HepG2 (cell line): ENCODE measurements around the gene MOGAT3. TPM values are rescaled to one million over a fixed set of nuclear protein-coding genes. Genes with fewer than 3 reads are reported as not detected.
A peak's percentile ranks its signal among the peaks of the same experiment; 100 is the strongest.

Experiments used
- ATAC-seq: fragments of 200-7000 bp; cut with Tn5 transposase; 3 replicates; pipeline ENCODE4 v1.9.1; 2020; ENCODE audit warnings: mild to moderate bottlenecking, moderate library complexity
- BruUV-seq: library from RNA; stranded (reverse); fragments of 400-500 nt; replicated peaks from 2 replicates; lab custom pipeline; 2021; lab: Mats Ljungman, UMichigan
- CTCF ChIA-PET: fragments of 300-600 bp; formaldehyde crosslinking; extraction: SDS; loops from one replicate; lab custom pipeline; 2021; ENCODE audit warnings: low total read pairs, inconsistent platforms, low intra/inter-chr PET ratio; lab: Yijun Ruan, JAX
- POLR2A ChIA-PET: fragments of 350-600 bp; sonication (Branson Sonifier 250); formaldehyde crosslinking; loops from one replicate; lab custom pipeline; 2020; ENCODE audit warnings: antibody characterized with exemption, inconsistent platforms; lab: Yijun Ruan, JAX
- DNase-seq: peaks from one replicate; pipeline ENCODE4 v3.0.0-alpha.2; 2015; ENCODE audit warnings: low spot score
- FAIRE-seq: peaks from 3 replicates; lab custom pipeline; 2011; peaks lifted over from hg19 to GRCh38; lab: Jason Lieb, UNC
- H2AFZ ChIP-seq: one replicate; pipeline ENCODE4 v1.6.1; 2011; ENCODE audit warnings: low read length, inconsistent platforms
- H3K27ac ChIP-seq: fragments of 300-600 bp; 3 replicates; pipeline ENCODE4 v1.8.0; 2011; ENCODE audit warnings: mixed run types, mild to moderate bottlenecking, mixed read lengths, low read length, inconsistent platforms; ENCODE audit not compliant: insufficient read depth; ENCODE audit errors: extremely low read length
- H3K27me3 ChIP-seq, 2 experiments: fragments of 200-600 bp in 1 of 2; 2 replicates in 1 of 2; 3 replicates in 1 of 2; pipeline versions ENCODE4 v1.6.0 to v1.8.0; 2011; ENCODE audit warnings: low read length in 2 of 2, mild to moderate bottlenecking in 2 of 2, moderate library complexity in 2 of 2, inconsistent platforms in 1 of 2; ENCODE audit not compliant: insufficient read depth in 2 of 2, control insufficient read depth in 1 of 2
- H3K36me3 ChIP-seq, 2 experiments: fragments of 200-600 bp in 1 of 2; replicated peaks in 1 of 2; 2 replicates in 1 of 2; 3 replicates in 1 of 2; pipeline versions ENCODE4 v1.5.1 to v1.8.0; 2011; ENCODE audit warnings: low read length in 2 of 2, inconsistent platforms in 1 of 2; ENCODE audit not compliant: insufficient read depth in 2 of 2, control insufficient read depth in 1 of 2
- H3K4me1 ChIP-seq: 2 replicates; pipeline ENCODE4 v1.5.1; 2012; ENCODE audit warnings: low read length, inconsistent platforms; ENCODE audit not compliant: insufficient read depth
- H3K4me2 ChIP-seq: 2 replicates; pipeline ENCODE4 v1.6.0; 2011; ENCODE audit warnings: low read depth, low read length, inconsistent platforms
- H3K4me3 ChIP-seq, 3 experiments: fragments of 200-600 bp in 1 of 3; sonication (generic), shearing (Covaris generic) in 1 of 3; replicated peaks in 1 of 3; 2 replicates each; pipeline ENCODE4 v1.5.1; 2011 to 2016; ENCODE audit warnings: low read length in 3 of 3, inconsistent platforms in 2 of 3, low read depth in 2 of 3, mild to moderate bottlenecking in 2 of 3, control low read depth in 1 of 3, mixed read lengths in 1 of 3; ENCODE audit not compliant: insufficient read depth in 1 of 3
- H3K79me2 ChIP-seq: one replicate; pipeline ENCODE4 v1.6.1; 2011; ENCODE audit warnings: low read length, inconsistent platforms; ENCODE audit not compliant: insufficient read depth
- H3K9ac ChIP-seq: 2 replicates; pipeline ENCODE4 v1.6.0; 2011; ENCODE audit warnings: mild to moderate bottlenecking, low read depth, low read length, inconsistent platforms; ENCODE audit not compliant: insufficient read depth
- H3K9me3 ChIP-seq: 2 replicates; pipeline ENCODE4 v1.5.1; 2012; ENCODE audit warnings: mild to moderate bottlenecking, low read length
- H4K20me1 ChIP-seq: 2 replicates; pipeline ENCODE4 v1.6.0; 2011; ENCODE audit warnings: inconsistent platforms, mild to moderate bottlenecking, low read length, moderate library complexity; ENCODE audit not compliant: insufficient read depth
- DNMT3B ChIP-seq: conservative IDR thresholded peaks from 2 replicates; pipeline ENCODE4 v1.6.1; 2016; ENCODE audit warnings: missing biosample characterization, control low read depth
- FOXK1 ChIP-seq: sonication (generic); formaldehyde crosslinking; IDR thresholded peaks from 2 replicates; pipeline ENCODE4 v1.4.0; 2020; ENCODE audit warnings: low read depth, missing genetic modification reagents, borderline replicate concordance
- RFX3 ChIP-seq: IDR thresholded peaks from 2 replicates; pipeline ENCODE4 v1.6.1; 2016; ENCODE audit warnings: missing biosample characterization, missing genetic modification reagents
- TRIM24 ChIP-seq: sonication (generic); formaldehyde crosslinking; IDR thresholded peaks from 2 replicates; pipeline ENCODE4 v1.8.0; 2022; ENCODE audit warnings: mild to moderate bottlenecking, missing genetic modification reagents
- ZNF550 ChIP-seq: sonication (generic); formaldehyde crosslinking; IDR thresholded peaks from 2 replicates; pipeline ENCODE4 v1.4.0; 2020; ENCODE audit warnings: mild to moderate bottlenecking, missing genetic modification reagents, borderline replicate concordance
- ZNF652 ChIP-seq: IDR thresholded peaks from 2 replicates; pipeline ENCODE4 v1.6.1; 2016; ENCODE audit warnings: low read depth, borderline replicate concordance
- ZNF660 ChIP-seq: sonication (generic); formaldehyde crosslinking; IDR thresholded peaks from 2 replicates; pipeline ENCODE4 v1.5.1; 2020; ENCODE audit warnings: mild to moderate bottlenecking, low read depth, missing genetic modification reagents, borderline replicate concordance
- ZNF737 ChIP-seq: sonication (generic); formaldehyde crosslinking; IDR thresholded peaks from 2 replicates; pipeline ENCODE4 v1.5.0; 2020; ENCODE audit warnings: missing genetic modification reagents, mild to moderate bottlenecking, borderline replicate concordance
- WGBS: methylation state at CpG from one replicate; pipeline ENCODE4 v1.1.6; 2017; ENCODE audit warnings: low lambda C conversion rate; 5-methylcytosine and 5-hydroxymethylcytosine counted together
- in situ Hi-C: cut with HindIII; loops from 2 replicates; pipeline ENCODE4 v1.10.0; 2017; ENCODE audit warnings: low pct_unique_long_range_greater_than_20kb; ENCODE audit not compliant: extremely low pct_ligation_motif_present
- intact Hi-C: fragments of 100-400 bp; cut with micrococcal nuclease; formaldehyde crosslinking; loops from one replicate; pipeline ENCODE4 v1.10.0; 2022; ENCODE audit not compliant: unreplicated experiment
- polyA plus RNA-seq, 8 experiments: library from polyadenylated mRNA; depleted of rRNA in 3 of 8; stranded (reverse) in 7 of 8; unstranded in 1 of 8; fragments of >200 nt; fragmentation: Illumina TruSeq in 4 of 8; extraction: Trizol in 4 of 8; gene quantifications; 2 replicates each; pipeline versions ENCODE4 v1.2.1 to v1.2.3, GENCODE V29; 2011 to 2016; ENCODE audit warnings: low read depth in 4 of 8, missing spikeins in 1 of 8, mixed read lengths in 1 of 8; ENCODE audit not compliant: insufficient read depth in 1 of 8
- total RNA-seq, 5 experiments: library from RNA; depleted of rRNA; stranded (reverse); fragments of >200 nt; fragmentation: Illumina TruSeq; extraction: Trizol; gene quantifications; 2 replicates each; pipeline ENCODE4 v1.2.3, GENCODE V29; 2016; ENCODE audit warnings: low read depth in 1 of 5
- TF ChIP-seq, protein P1 (sequence below): sonication (generic); formaldehyde crosslinking; IDR thresholded peaks from 2 replicates; pipeline ENCODE4 v1.4.0; 2020; ENCODE audit warnings: missing genetic modification reagents
- TF ChIP-seq, protein P2 (sequence below), 2 experiments: sonication (generic) in 1 of 2; formaldehyde crosslinking in 1 of 2; IDR thresholded peaks; 2 replicates each; pipeline versions ENCODE4 v1.5.1 to v1.6.1; 2011 to 2020; ENCODE audit warnings: borderline replicate concordance in 1 of 2, low read depth in 1 of 2, low read length in 1 of 2, mild to moderate bottlenecking in 1 of 2, missing genetic modification reagents in 1 of 2, moderate library complexity in 1 of 2
- TF ChIP-seq, protein P3 (sequence below): sonication (generic); formaldehyde crosslinking; IDR thresholded peaks from 2 replicates; pipeline ENCODE4 v1.5.1; 2020; ENCODE audit warnings: mild to moderate bottlenecking, missing genetic modification reagents, moderate library complexity
- TF ChIP-seq, protein P4 (sequence below): sonication (generic); formaldehyde crosslinking; IDR thresholded peaks from 2 replicates; pipeline ENCODE4 v1.4.0; 2020; ENCODE audit warnings: missing genetic modification reagents, borderline replicate concordance

Gene MOGAT3
- total and polyA plus RNA-seq, 2 of the 13 experiments (the other 11 are each of a cell fraction or from before 2014, with no cell fraction given), result 22.5 to 30.5 TPM

DNA sequence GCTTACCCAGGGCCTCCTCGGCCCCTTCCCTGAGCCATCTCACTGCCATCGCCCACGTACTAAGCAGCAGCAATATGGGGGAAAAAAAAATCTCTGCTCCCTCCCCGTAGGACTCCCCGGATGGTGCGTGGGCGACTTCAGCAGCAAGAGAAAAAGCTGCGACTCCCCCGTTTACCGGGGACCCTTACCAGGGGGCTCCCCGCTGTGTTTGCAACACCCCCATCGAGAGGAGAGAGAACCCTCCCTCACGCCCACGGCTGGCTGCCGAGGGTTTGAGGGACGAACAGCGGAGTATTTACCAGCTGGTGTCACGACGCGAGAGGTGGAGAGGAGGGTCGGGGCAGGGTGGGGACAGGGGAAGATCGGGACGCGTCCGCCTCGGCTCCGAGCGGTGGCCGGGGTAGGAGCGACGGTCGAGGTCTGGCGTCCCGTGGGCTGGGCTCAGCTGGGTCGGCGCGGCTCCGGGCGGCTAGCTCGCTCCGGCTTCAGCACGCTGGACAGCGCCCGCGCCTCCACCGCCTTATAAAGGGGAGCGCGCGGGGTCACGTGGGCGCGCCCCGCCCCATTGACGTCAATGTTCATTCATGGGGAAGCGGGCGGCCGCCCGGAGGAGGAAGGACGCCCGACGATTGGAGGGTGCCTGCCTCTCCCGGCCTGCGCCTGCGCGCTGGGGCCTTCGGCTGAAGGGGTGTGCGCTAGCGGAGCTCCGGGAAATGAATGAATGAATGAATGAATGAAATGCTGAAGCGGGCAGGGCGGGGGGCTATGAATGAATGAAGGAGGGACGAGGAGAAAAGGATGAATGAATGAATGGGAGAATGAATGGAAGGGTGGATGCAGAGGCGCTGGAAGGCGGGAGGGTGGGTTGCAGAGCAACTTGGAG lies 35.5 kb downstream of the MOGAT3 start, which contains the start of gene VGF:
Gene VGF (minus strand): TSS at position 495 of the 883 bp plus-strand sequence. CDS start 726 bp downstream, outside the sequence.
- no peaks in the 10 kb centered on the region for H3K79me2 ChIP-seq
- no peak for FAIRE-seq
- H3K36me3 ChIP-seq, result no peaks in the 10 kb centered on the region
- intact Hi-C loops, result no loop called here
- no peak within 1 kb of the TSS for H3K27ac ChIP-seq
- peak within 1 kb of the TSS in 1 of 3 experiments; percentile 64; a peak in 2 of 6 replicates for H3K4me3 ChIP-seq
- no TSS peak for BruUV-seq
- H2AFZ ChIP-seq, result no peak within 1 kb of the TSS
- H3K9me3 ChIP-seq, result no peaks in the 10 kb centered on the region
- H4K20me1 ChIP-seq, result peaks cover 9% of the 10 kb centered on the region; the same call in 1 of the 2 replicates
- WGBS, result 8% methylated on average over 29 of the region's 74 CpGs
- in situ Hi-C loops, result no loop called here
- H3K27me3 ChIP-seq, result peaks cover 3 to 50% of the 10 kb centered on the region in 2 experiments; a peak in 4 of 5 replicates
- H3K4me1 ChIP-seq, result peaks cover 50% of the 10 kb centered on the region
- ChIA-PET CTCF (no interaction called here), POLR2A (interaction anchor here (0.7 to 1.4 kb wide), 10 partner anchors 9 to 69 kb away, joined by 3 to 6 read pairs (median 3); partner anchors contain the start of gene PLOD3)
- ATAC-seq, result peak; percentile 74
- peak within 1 kb of the TSS; percentile 73 for H3K4me2 ChIP-seq
- H3K9ac ChIP-seq, result no peak within 1 kb of the TSS
- DNase-seq, result peak; percentile 85
- TF ChIP-seq, protein P1, sequence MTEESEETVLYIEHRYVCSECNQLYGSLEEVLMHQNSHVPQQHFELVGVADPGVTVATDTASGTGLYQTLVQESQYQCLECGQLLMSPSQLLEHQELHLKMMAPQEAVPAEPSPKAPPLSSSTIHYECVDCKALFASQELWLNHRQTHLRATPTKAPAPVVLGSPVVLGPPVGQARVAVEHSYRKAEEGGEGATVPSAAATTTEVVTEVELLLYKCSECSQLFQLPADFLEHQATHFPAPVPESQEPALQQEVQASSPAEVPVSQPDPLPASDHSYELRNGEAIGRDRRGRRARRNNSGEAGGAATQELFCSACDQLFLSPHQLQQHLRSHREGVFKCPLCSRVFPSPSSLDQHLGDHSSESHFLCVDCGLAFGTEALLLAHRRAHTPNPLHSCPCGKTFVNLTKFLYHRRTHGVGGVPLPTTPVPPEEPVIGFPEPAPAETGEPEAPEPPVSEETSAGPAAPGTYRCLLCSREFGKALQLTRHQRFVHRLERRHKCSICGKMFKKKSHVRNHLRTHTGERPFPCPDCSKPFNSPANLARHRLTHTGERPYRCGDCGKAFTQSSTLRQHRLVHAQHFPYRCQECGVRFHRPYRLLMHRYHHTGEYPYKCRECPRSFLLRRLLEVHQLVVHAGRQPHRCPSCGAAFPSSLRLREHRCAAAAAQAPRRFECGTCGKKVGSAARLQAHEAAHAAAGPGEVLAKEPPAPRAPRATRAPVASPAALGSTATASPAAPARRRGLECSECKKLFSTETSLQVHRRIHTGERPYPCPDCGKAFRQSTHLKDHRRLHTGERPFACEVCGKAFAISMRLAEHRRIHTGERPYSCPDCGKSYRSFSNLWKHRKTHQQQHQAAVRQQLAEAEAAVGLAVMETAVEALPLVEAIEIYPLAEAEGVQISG (CRISPR knock-in tag), result peak; percentile 92
- TF ChIP-seq FOXK1 (CRISPR knock-in tag), result peak; percentile 88; the same call in 1 of the 2 replicates
- TF ChIP-seq ZNF660 (CRISPR knock-in tag), result peak; percentile 90; the same call in 1 of the 2 replicates
- TF ChIP-seq ZNF737, result peak; percentile 91
- TF ChIP-seq, protein P2, sequence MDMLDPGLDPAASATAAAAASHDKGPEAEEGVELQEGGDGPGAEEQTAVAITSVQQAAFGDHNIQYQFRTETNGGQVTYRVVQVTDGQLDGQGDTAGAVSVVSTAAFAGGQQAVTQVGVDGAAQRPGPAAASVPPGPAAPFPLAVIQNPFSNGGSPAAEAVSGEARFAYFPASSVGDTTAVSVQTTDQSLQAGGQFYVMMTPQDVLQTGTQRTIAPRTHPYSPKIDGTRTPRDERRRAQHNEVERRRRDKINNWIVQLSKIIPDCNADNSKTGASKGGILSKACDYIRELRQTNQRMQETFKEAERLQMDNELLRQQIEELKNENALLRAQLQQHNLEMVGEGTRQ (IDR thresholded peaks at IDR 0.05; ENCODE audit: low read depth, low read length), result peak; percentile 87
- TF ChIP-seq, protein P2 (CRISPR knock-in tag; IDR thresholded peaks at IDR 0.05; ENCODE audit: borderline replicate concordance), result peak; percentile 97
- TF ChIP-seq RFX3 (CRISPR knock-in tag), result peak; percentile 53; the same call in 1 of the 2 replicates
- TF ChIP-seq ZNF550 (CRISPR knock-in tag), result no peak
- peak; percentile 99 for TF ChIP-seq DNMT3B
- peak; percentile 40; the same call in 1 of the 2 replicates for TF ChIP-seq ZNF652
- TF ChIP-seq TRIM24 (CRISPR knock-in tag), result no peak
- TF ChIP-seq, protein P3, sequence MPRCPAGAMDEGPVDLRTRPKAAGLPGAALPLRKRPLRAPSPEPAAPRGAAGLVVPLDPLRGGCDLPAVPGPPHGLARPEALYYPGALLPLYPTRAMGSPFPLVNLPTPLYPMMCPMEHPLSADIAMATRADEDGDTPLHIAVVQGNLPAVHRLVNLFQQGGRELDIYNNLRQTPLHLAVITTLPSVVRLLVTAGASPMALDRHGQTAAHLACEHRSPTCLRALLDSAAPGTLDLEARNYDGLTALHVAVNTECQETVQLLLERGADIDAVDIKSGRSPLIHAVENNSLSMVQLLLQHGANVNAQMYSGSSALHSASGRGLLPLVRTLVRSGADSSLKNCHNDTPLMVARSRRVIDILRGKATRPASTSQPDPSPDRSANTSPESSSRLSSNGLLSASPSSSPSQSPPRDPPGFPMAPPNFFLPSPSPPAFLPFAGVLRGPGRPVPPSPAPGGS, result peak; percentile 99
- TF ChIP-seq, protein P4, sequence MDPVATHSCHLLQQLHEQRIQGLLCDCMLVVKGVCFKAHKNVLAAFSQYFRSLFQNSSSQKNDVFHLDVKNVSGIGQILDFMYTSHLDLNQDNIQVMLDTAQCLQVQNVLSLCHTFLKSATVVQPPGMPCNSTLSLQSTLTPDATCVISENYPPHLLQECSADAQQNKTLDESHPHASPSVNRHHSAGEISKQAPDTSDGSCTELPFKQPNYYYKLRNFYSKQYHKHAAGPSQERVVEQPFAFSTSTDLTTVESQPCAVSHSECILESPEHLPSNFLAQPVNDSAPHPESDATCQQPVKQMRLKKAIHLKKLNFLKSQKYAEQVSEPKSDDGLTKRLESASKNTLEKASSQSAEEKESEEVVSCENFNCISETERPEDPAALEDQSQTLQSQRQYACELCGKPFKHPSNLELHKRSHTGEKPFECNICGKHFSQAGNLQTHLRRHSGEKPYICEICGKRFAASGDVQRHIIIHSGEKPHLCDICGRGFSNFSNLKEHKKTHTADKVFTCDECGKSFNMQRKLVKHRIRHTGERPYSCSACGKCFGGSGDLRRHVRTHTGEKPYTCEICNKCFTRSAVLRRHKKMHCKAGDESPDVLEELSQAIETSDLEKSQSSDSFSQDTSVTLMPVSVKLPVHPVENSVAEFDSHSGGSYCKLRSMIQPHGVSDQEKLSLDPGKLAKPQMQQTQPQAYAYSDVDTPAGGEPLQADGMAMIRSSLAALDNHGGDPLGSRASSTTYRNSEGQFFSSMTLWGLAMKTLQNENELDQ, result peak; percentile 96
